K562 (cell line): ENCODE results near the gene MAP3K19. TPM values are rescaled to one million over a fixed set of nuclear protein-coding genes. Genes with fewer than 3 reads are reported as not detected.

ENCODE experiments used
- ATAC-seq: fragments of 200-7000 bp; cut with Tn5 transposase; 3 replicates; pipeline ENCODE4 v1.9.1; 2020; ENCODE audit warnings: moderate library complexity
- BruUV-seq: library from RNA; stranded (reverse); fragments of 400-500 nt; replicated peaks from 2 replicates; lab custom pipeline; 2021; lab: Mats Ljungman, UMichigan
- CTCF ChIA-PET: fragments of 300-600 bp; formaldehyde crosslinking; extraction: SDS; loops from one replicate; lab custom pipeline; 2021; ENCODE audit warnings: low intra/inter-chr PET ratio; lab: Yijun Ruan, JAX
- POLR2A ChIA-PET: fragments of 300-600, 350-650 bp; sonication (Branson Sonifier 250); formaldehyde crosslinking; extraction: SDS; loops from one replicate; lab custom pipeline; 2021; ENCODE audit warnings: antibody characterized with exemption, inconsistent platforms; lab: Yijun Ruan, JAX
- DNase-seq, 4 experiments: peaks; one replicate each; pipeline versions ENCODE4 v3.0.0 to v3.0.0-alpha.2; 2011 to 2018; ENCODE audit warnings: low spot score in 3 of 4, mixed read lengths in 3 of 4; ENCODE audit errors: extremely low read depth in 1 of 4
- FAIRE-seq: peaks from 2 replicates; lab custom pipeline; 2011; peaks lifted over from hg19 to GRCh38; lab: Jason Lieb, UNC
- H2AFZ ChIP-seq: 2 replicates; pipeline ENCODE4 v1.6.0; 2011; ENCODE audit warnings: low read depth, low read length, control low read depth, inconsistent platforms
- H3K27ac ChIP-seq: fragments of 200-600 bp; 3 replicates; pipeline ENCODE4 v1.8.0; 2011; ENCODE audit warnings: low read depth, mild to moderate bottlenecking, control low read depth, inconsistent platforms, low read length, moderate library complexity, mixed read lengths; ENCODE audit errors: extremely low read depth
- H3K27me3 ChIP-seq, 2 experiments: fragments of 300-600 bp in 1 of 2; 2 replicates in 1 of 2; 3 replicates in 1 of 2; pipeline versions ENCODE4 v1.6.0 to v1.8.0; 2011; ENCODE audit warnings: inconsistent platforms in 2 of 2, low read length in 2 of 2, mild to moderate bottlenecking in 1 of 2, mixed read lengths in 1 of 2, moderate library complexity in 1 of 2; ENCODE audit not compliant: control insufficient read depth in 2 of 2, insufficient read depth in 2 of 2
- H3K36me3 ChIP-seq: fragments of 300-600 bp; 3 replicates; pipeline ENCODE4 v1.8.0; 2011; ENCODE audit warnings: mild to moderate bottlenecking, low read length, inconsistent platforms; ENCODE audit not compliant: control insufficient read depth, insufficient read depth
- H3K4me1 ChIP-seq, 2 experiments: fragments of 200-600 bp in 1 of 2; replicated peaks in 1 of 2; 2 replicates in 1 of 2; 3 replicates in 1 of 2; pipeline versions ENCODE4 v1.5.1 to v1.8.0; 2011; ENCODE audit warnings: inconsistent platforms in 2 of 2, low read length in 2 of 2, mild to moderate bottlenecking in 1 of 2, mixed read lengths in 1 of 2, moderate library complexity in 1 of 2; ENCODE audit not compliant: control insufficient read depth in 2 of 2, insufficient read depth in 2 of 2
- H3K4me2 ChIP-seq: 2 replicates; pipeline ENCODE4 v1.6.1; 2011; ENCODE audit warnings: low read length, control low read depth, inconsistent platforms, mixed read lengths; ENCODE audit not compliant: insufficient read depth
- H3K4me3 ChIP-seq: fragments of 200-600 bp; sonication (generic), shearing (Covaris generic); 2 replicates; pipeline ENCODE4 v1.5.1; 2016; ENCODE audit warnings: control low read depth, inconsistent platforms
- H3K79me2 ChIP-seq: fragments of 200-600 bp; 3 replicates; pipeline ENCODE4 v1.8.0; 2011; ENCODE audit warnings: low read length, inconsistent platforms; ENCODE audit not compliant: control insufficient read depth, insufficient read depth
- H3K9ac ChIP-seq, 2 experiments: 2 replicates each; pipeline versions ENCODE4 v1.6.0 to v1.6.1; 2011; ENCODE audit warnings: low read depth in 2 of 2, low read length in 2 of 2, control low read depth in 1 of 2, inconsistent platforms in 1 of 2, mild to moderate bottlenecking in 1 of 2, mixed read lengths in 1 of 2; ENCODE audit not compliant: insufficient read depth in 1 of 2
- H3K9me1 ChIP-seq: one replicate; pipeline ENCODE4 v1.6.0; 2011; ENCODE audit warnings: inconsistent platforms, mild to moderate bottlenecking, low read length, moderate library complexity; ENCODE audit not compliant: control insufficient read depth, insufficient read depth
- H3K9me3 ChIP-seq: replicated peaks from 2 replicates; pipeline ENCODE4 v1.5.1; 2011; ENCODE audit warnings: low read depth, low read length, inconsistent platforms; ENCODE audit not compliant: control insufficient read depth, insufficient read depth
- H4K20me1 ChIP-seq: replicated peaks from 2 replicates; pipeline ENCODE4 v1.6.1; 2011; ENCODE audit warnings: low read length, inconsistent platforms, mixed read lengths; ENCODE audit not compliant: control insufficient read depth, insufficient read depth
- CBFA2T3 ChIP-seq: fragments of 450-650 bp; IDR thresholded peaks from 2 replicates; pipeline ENCODE4 v1.6.1; 2017
- CC2D1A ChIP-seq: fragments of 450-650 bp; IDR thresholded peaks from 2 replicates; pipeline ENCODE4 v1.6.1; 2017; ENCODE audit warnings: mild to moderate bottlenecking
- DIDO1 ChIP-seq: fragments of 450-650 bp; IDR thresholded peaks from 2 replicates; pipeline ENCODE4 v1.6.1; 2016; ENCODE audit warnings: low read depth, missing biosample characterization, missing genetic modification characterization
- DPF2 ChIP-seq: fragments of 450-650 bp; IDR thresholded peaks from 2 replicates; pipeline ENCODE4 v1.6.1; 2016
- EP300 ChIP-seq: IDR thresholded peaks from 2 replicates; pipeline ENCODE4 v1.6.1; 2012; ENCODE audit warnings: low read length, improper control_type of control experiment
- FOXA1 ChIP-seq: fragments of 450-650 bp; IDR thresholded peaks from 2 replicates; pipeline ENCODE4 v1.6.1; 2016; ENCODE audit warnings: mild to moderate bottlenecking, borderline replicate concordance
- GABPB2 ChIP-seq: fragments of 250-450 bp; sonication (Bioruptor Pico); conservative IDR thresholded peaks from 2 replicates; pipeline ENCODE4 v1.5.1; 2021; ENCODE audit warnings: mild to moderate bottlenecking
- HMGN3 ChIP-seq: IDR thresholded peaks from 2 replicates; pipeline ENCODE4 v1.6.1; 2011; ENCODE audit warnings: borderline replicate concordance, low read depth, mild to moderate bottlenecking, mixed read lengths, low read length; ENCODE audit not compliant: insufficient read length; ENCODE audit errors: extremely low read depth
- HNRNPH1 ChIP-seq: fragments of 200-400 bp; formaldehyde crosslinking; optimal IDR thresholded peaks from 2 replicates; pipeline ENCODE3; 2017; ENCODE audit warnings: low read depth, mild to moderate bottlenecking, low read length, moderate library complexity
- JUND ChIP-seq, 2 experiments: IDR thresholded peaks; 2 replicates in 1 of 2; 3 replicates in 1 of 2; pipeline ENCODE4 v1.6.1; 2011; ENCODE audit warnings: borderline replicate concordance in 2 of 2, low read depth in 2 of 2, low read length in 2 of 2, improper control_type of control experiment in 1 of 2, missing biosample characterization in 1 of 2, missing genetic modification characterization in 1 of 2, missing genetic modification reagents in 1 of 2
- KLF16 ChIP-seq: IDR thresholded peaks from 2 replicates; pipeline ENCODE4 v1.6.1; 2016; ENCODE audit warnings: antibody characterized with exemption
- MEF2A ChIP-seq: IDR thresholded peaks from 2 replicates; pipeline ENCODE4 v1.6.1; 2011; ENCODE audit warnings: low read depth, mild to moderate bottlenecking, low read length, moderate library complexity; ENCODE audit not compliant: control insufficient read depth
- MYNN ChIP-seq, 2 experiments: sonication (generic); formaldehyde crosslinking in 1 of 2; IDR thresholded peaks; 2 replicates each; pipeline versions ENCODE4 v1.5.0 to v1.6.1; 2016 to 2020; ENCODE audit warnings: antibody characterized with exemption in 1 of 2, missing genetic modification reagents in 1 of 2
- NFIX ChIP-seq: fragments of 250-450 bp; sonication (Bioruptor Pico); IDR thresholded peaks from 2 replicates; pipeline ENCODE4 v1.4.0; 2020; ENCODE audit warnings: low read depth, mild to moderate bottlenecking, moderate library complexity
- RBM14 ChIP-seq: fragments of 200-400 bp; formaldehyde crosslinking; IDR thresholded peaks from 2 replicates; pipeline ENCODE4 v1.6.1; 2018; ENCODE audit warnings: low read depth, mild to moderate bottlenecking, low read length, moderate library complexity, borderline replicate concordance; ENCODE audit not compliant: insufficient read depth
- RBM34 ChIP-seq: fragments of 200-400 bp; formaldehyde crosslinking; IDR thresholded peaks from 2 replicates; pipeline ENCODE4 v1.6.1; 2018; ENCODE audit warnings: low read length, borderline replicate concordance; ENCODE audit not compliant: insufficient read depth
- RBM39 ChIP-seq: fragments of 200-400 bp; formaldehyde crosslinking; optimal IDR thresholded peaks from 2 replicates; pipeline ENCODE3; 2018; ENCODE audit warnings: low read depth, low read length
- SMAD4 ChIP-seq: fragments of 250-450 bp; sonication (Bioruptor Pico); conservative IDR thresholded peaks from 2 replicates; pipeline ENCODE4 v1.8.0; 2021; ENCODE audit warnings: inconsistent platforms, mild to moderate bottlenecking, moderate library complexity
- TCF7 ChIP-seq: sonication (generic); IDR thresholded peaks from 2 replicates; pipeline ENCODE4 v1.6.1; 2016; ENCODE audit warnings: antibody characterized with exemption, borderline replicate concordance
- UBTF ChIP-seq, 2 experiments: IDR thresholded peaks; 2 replicates each; pipeline ENCODE4 v1.6.1; 2012; ENCODE audit warnings: improper control_type of control experiment in 2 of 2, low read depth in 2 of 2, low read length in 2 of 2, borderline replicate concordance in 1 of 2
- ZBTB8A ChIP-seq: fragments of 450-650 bp; IDR thresholded peaks from 2 replicates; pipeline ENCODE4 v1.6.1; 2018; ENCODE audit warnings: mild to moderate bottlenecking, moderate library complexity; ENCODE audit not compliant: partially characterized antibody
- ZC3H4 ChIP-seq: sonication (generic); formaldehyde crosslinking; IDR thresholded peaks from 2 replicates; pipeline ENCODE4 v1.9.0; 2021; ENCODE audit warnings: missing genetic modification reagents, borderline replicate concordance
- WGBS: fragments of 100-300 bp; shearing (Covaris generic); methylation state at CpG from one replicate; pipeline ENCODE4 v1.1.6; 2016; ENCODE audit warnings: low coverage, mixed read lengths; ENCODE audit not compliant: insufficient coverage; ENCODE audit errors: missing lambda C conversion rate; 5-methylcytosine and 5-hydroxymethylcytosine counted together
- in situ Hi-C: fragments of 300-500 bp; cut with MboI; formaldehyde crosslinking; loops from 4 replicates; pipeline ENCODE4 v1.15.0; 2018; ENCODE audit warnings: inconsistent platforms, mixed read lengths
- intact Hi-C: fragments of 100-400 bp; cut with micrococcal nuclease; formaldehyde crosslinking; loops from 2 replicates; pipeline ENCODE4 v1.14.2; 2022
- polyA plus RNA-seq, 8 experiments: library from polyadenylated mRNA; depleted of rRNA in 4 of 8; stranded (reverse) in 5 of 8; unstranded in 3 of 8; fragments of >200 nt; fragmentation: Nextera tagmentation in 2 of 8; fragmentation: Illumina TruSeq in 1 of 8; extraction: Ambion mirVana in 2 of 8; extraction: Trizol in 1 of 8; gene quantifications; 2 replicates each; pipeline versions ENCODE4 v1.2.1 to v1.2.3, GENCODE V29; 2011 to 2014; ENCODE audit warnings: inconsistent platforms in 1 of 8, missing spikeins in 1 of 8
- total RNA-seq, 7 experiments: library from RNA; depleted of rRNA in 6 of 7; stranded (reverse); fragments of >200 nt in 6 of 7; fragmentation: Illumina TruSeq in 2 of 7; extraction: Trizol in 2 of 7; gene quantifications; 2 replicates each; pipeline versions ENCODE4 v1.2.1 to v1.2.3, GENCODE V29; 2011 to 2021; ENCODE audit warnings: low replicate concordance in 1 of 7

MAP3K19 gene
- total and polyA plus RNA-seq, 9 of the 15 experiments (the other 6 are each of a cell fraction or from before 2014, with no cell fraction given): 0.29 TPM; not detected in 8

GRCh38 chr2:135050684-135051083, 3.4 kb upstream of the MAP3K19 start:
- intact Hi-C loops (loop anchor here (2.0 to 5.0 kb wide), 3 partner anchors 46 to 482 kb away; partner anchors contain the start of genes R3HDM1 and ZRANB3), in situ Hi-C loops (no loop called here)
- Histone ChIP-seq H2AFZ (peak overlapping the region; percentile 93), H3K9me3 (no peaks in the 10 kb centered on the region), H3K36me3 (peaks cover 15% of the 10 kb centered on the region; the same call in 2 of the 3 replicates), H3K27me3 (no peaks in the 10 kb centered on the region), H3K4me1 (peaks cover 12 to 19% of the 10 kb centered on the region in 2 experiments; a peak in 4 of 5 replicates), H3K9ac (peak overlapping the region; percentile 29 to 38; a peak in 2 of 4 replicates), H3K4me3 (no peak overlapping the region), H3K9me1 (no peaks in the 10 kb centered on the region), H3K4me2 (peak overlapping the region; percentile 63), H3K27ac (peak overlapping the region; percentile 66; the same call in 2 of the 3 replicates), H4K20me1 (no peaks in the 10 kb centered on the region; the same call in 1 of the 2 replicates), H3K79me2 (peaks cover 34% of the 10 kb centered on the region)
- ChIA-PET CTCF (no interaction called here), POLR2A (no interaction called here)
- DNase-seq (peak in 2 of 4 experiments; percentile 50 to 72), FAIRE-seq (peak; percentile 84), ATAC-seq (peak; percentile 29)
- 11% methylated on average over 6 of the region's 6 CpGs for WGBS
- no TSS peak for BruUV-seq
- no peak for TF ChIP-seq RBM14
- TF ChIP-seq MEF2A: 0 out of 2 replicates have a peak, but pooled peaks have one; percentile 56
- no peak for TF ChIP-seq MYNN (IDR thresholded peaks at IDR 0.05)
- TF ChIP-seq MYNN (CRISPR knock-in tag; IDR thresholded peaks at IDR 0.05): no peak
- TF ChIP-seq RBM39: no peak
- TF ChIP-seq DPF2: peak; percentile 38
- TF ChIP-seq HNRNPH1: no peak
- no peak for TF ChIP-seq DIDO1
- TF ChIP-seq JUND (IDR thresholded peaks at IDR 0.05; ENCODE audit: borderline replicate concordance, low read depth, low read length): no peak
- no peak; the same call in 2 of the 3 replicates for TF ChIP-seq JUND (tag; IDR thresholded peaks at IDR 0.05; ENCODE audit: borderline replicate concordance, low read depth, low read length)
- no peak for TF ChIP-seq ZC3H4 (CRISPR knock-in tag)
- TF ChIP-seq GABPB2 (CRISPR knock-in tag): no peak
- TF ChIP-seq UBTF (IDR thresholded peaks at IDR 0.05; ENCODE audit: borderline replicate concordance in 1 of 2, low read depth in 2 of 2, low read length in 2 of 2): 0 out of 4 replicates have a peak, but pooled peaks of 1 of the 2 experiments have one; percentile 57
- peak; percentile 67; the same call in 1 of the 2 replicates for TF ChIP-seq EP300
- no peak for TF ChIP-seq ZBTB8A
- no peak for TF ChIP-seq KLF16
- no peak for TF ChIP-seq NFIX (CRISPR knock-in tag)
- peak; percentile 80 for TF ChIP-seq CBFA2T3
- no peak for TF ChIP-seq TCF7
- peak; percentile 29; the same call in 1 of the 2 replicates for TF ChIP-seq FOXA1
- TF ChIP-seq HMGN3: no peak
- no peak for TF ChIP-seq CC2D1A
- no peak; the same call in 1 of the 2 replicates for TF ChIP-seq SMAD4 (CRISPR knock-in tag)
- TF ChIP-seq RBM34: no peak
